Esophagus squamous epithelium (tissue), 5 donors: ENCODE measurements around the gene MFSD6L. TPM values are rescaled to one million over a fixed set of nuclear protein-coding genes. Genes with fewer than 3 reads are reported as not detected.

Source experiments
- DNase-seq: peaks from one replicate; lab custom pipeline; 2025; lab: John Stamatoyannopoulos, UW
- H3K27ac ChIP-seq, 4 donors: fragments of 200-600 bp; sonication (generic); one replicate each; pipeline ENCODE4 v1.5.1; 2016 to 2019; ENCODE audit warnings: mild to moderate bottlenecking in 1 of 4
- H3K27me3 ChIP-seq, 4 donors: fragments of 200-600 bp; sonication (generic); 1 replicate in 3 of 4; 2 replicates in 1 of 4; pipeline versions ENCODE4 v1.5.1 to v1.6.0; 2017 to 2021; ENCODE audit warnings: antibody characterized with exemption in 1 of 4
- H3K36me3 ChIP-seq, 3 donors: fragments of 200-600 bp; sonication (generic); one replicate each; pipeline ENCODE4 v1.5.1; 2016 to 2019
- H3K4me1 ChIP-seq, 3 donors: fragments of 200-600 bp; sonication (generic); one replicate each; pipeline ENCODE4 v1.5.1; 2017 to 2019
- H3K4me3 ChIP-seq, 4 donors: fragments of 200-600 bp; sonication (generic); 1 replicate in 3 of 4; 2 replicates in 1 of 4; pipeline ENCODE4 v1.5.1; 2016 to 2019; ENCODE audit warnings: mild to moderate bottlenecking in 2 of 4, moderate library complexity in 1 of 4
- H3K9me3 ChIP-seq, 3 donors: fragments of 200-600 bp; sonication (generic); one replicate each; pipeline ENCODE4 v1.5.1; 2016 to 2019
- CTCF ChIP-seq, 6 experiments: fragments of 450-650 bp in 4 of 6; fragments of 200-600 bp in 2 of 6; sonication (generic) in 2 of 6; IDR thresholded peaks; one replicate each; pipeline ENCODE4 v1.5.1; 2016 to 2019; ENCODE audit warnings: antibody characterized with exemption in 6 of 6, mild to moderate bottlenecking in 4 of 6, moderate library complexity in 4 of 6
- POLR2A ChIP-seq, 4 donors: fragments of 450-650 bp; IDR thresholded peaks; one replicate each; pipeline ENCODE4 v1.6.1; 2017; ENCODE audit warnings: antibody characterized with exemption in 4 of 4, mild to moderate bottlenecking in 4 of 4, moderate library complexity in 3 of 4
- WGBS, 2 donors: methylation state at CpG; one replicate each; pipeline ENCODE4 v1.1.5; 2018; 5-methylcytosine and 5-hydroxymethylcytosine counted together
- intact Hi-C: fragments of 100-400 bp; cut with DNase I; formaldehyde crosslinking; loops from one replicate; pipeline ENCODE4 v1.15.0; 2022
- total RNA-seq, 4 donors: library from RNA; depleted of rRNA; stranded (reverse); fragments of >200 nt; gene quantifications; one replicate each; pipeline ENCODE4 v1.1.0, GENCODE V29; 2016
- donor health status: DM: yes; HTN: yes; CAD: no.

The MFSD6L gene
- total RNA-seq, 4 donors from 2014 or later: 0.19 to 0.62 (median 0.48) TPM

GRCh38 chr17:8820311-8821010 is 21.3 kb upstream of the MFSD6L start:
- H3K4me1 ChIP-seq: no peaks in the 10 kb centered on the region
- TF ChIP-seq POLR2A (IDR thresholded peaks at IDR 0.05): no peak
- TF ChIP-seq CTCF (IDR thresholded peaks at IDR 0.05): no peak
- H3K27me3 ChIP-seq: peaks cover 0 to 18% (median 0%) of the 10 kb centered on the region in 4 donors
- no peak overlapping the region for H3K27ac ChIP-seq
- 68 to 72% methylated on average over 8 of the region's 8 CpGs for WGBS, 2 donors
- H3K4me3 ChIP-seq: no peak overlapping the region
- no peak for DNase-seq
- peaks cover 0 to 13% (median 7%) of the 10 kb centered on the region in 3 donors for H3K9me3 ChIP-seq
- intact Hi-C loops: no loop called here
- no peaks in the 10 kb centered on the region for H3K36me3 ChIP-seq

GRCh38 chr17:8818654-8819330 is 19.6 kb upstream of the MFSD6L start:
- Histone ChIP-seq H3K9me3 (peaks cover 0 to 3% (median 0%) of the 10 kb centered on the region in 3 donors), H3K4me3 (no peak overlapping the region), H3K4me1 (no peaks in the 10 kb centered on the region), H3K27ac (no peak overlapping the region), H3K36me3 (no peaks in the 10 kb centered on the region), H3K27me3 (peaks cover 0 to 27% (median 0%) of the 10 kb centered on the region in 4 donors)
- intact Hi-C loops: no loop called here
- WGBS, 2 donors: 50 to 63% methylated on average over 2 of the region's 3 CpGs
- TF ChIP-seq CTCF (IDR thresholded peaks at IDR 0.05): no peak
- no peak for TF ChIP-seq POLR2A (IDR thresholded peaks at IDR 0.05)
- no peak for DNase-seq

GRCh38 chr17:8818047-8818446 is 18.9 kb upstream of the MFSD6L start:
- H3K9me3 ChIP-seq: no peaks in the 10 kb centered on the region
- TF ChIP-seq CTCF (IDR thresholded peaks at IDR 0.05) (no peak), POLR2A (IDR thresholded peaks at IDR 0.05) (no peak)
- WGBS, 2 donors: 85 to 86% methylated on average over 7 to 8 of the region's 8 CpGs
- H3K4me1 ChIP-seq: no peaks in the 10 kb centered on the region
- DNase-seq: no peak
- H3K27me3 ChIP-seq: peaks cover 0 to 30% (median 0%) of the 10 kb centered on the region in 4 donors
- H3K4me3 ChIP-seq: no peak overlapping the region
- no peak overlapping the region for H3K27ac ChIP-seq
- intact Hi-C loops: no loop called here
- H3K36me3 ChIP-seq: no peaks in the 10 kb centered on the region

GRCh38 chr17:8806926-8807550 is 7.9 kb upstream of the MFSD6L start:
- peaks cover 0 to 13% (median 0%) of the 10 kb centered on the region in 3 donors for H3K9me3 ChIP-seq
- H3K27ac ChIP-seq: no peak overlapping the region
- 39 to 47% methylated on average over 4 of the region's 4 CpGs for WGBS, 2 donors
- no peaks in the 10 kb centered on the region for H3K4me1 ChIP-seq
- H3K36me3 ChIP-seq: no peaks in the 10 kb centered on the region
- no peak for DNase-seq
- H3K4me3 ChIP-seq: no peak overlapping the region
- peaks cover 0 to 31% (median 0%) of the 10 kb centered on the region in 4 donors for H3K27me3 ChIP-seq
- TF ChIP-seq POLR2A (IDR thresholded peaks at IDR 0.05) (no peak), CTCF (IDR thresholded peaks at IDR 0.05) (no peak)
- intact Hi-C loops: no loop called here
